Measurements from ENCODE around the gene ACOXL.
"Not testable (repeated sequence)": the region's sequence is repeated elsewhere in the genome, so short reads cannot be mapped to it uniquely, and the experiment has no call there.

Gene ACOXL

DNA sequence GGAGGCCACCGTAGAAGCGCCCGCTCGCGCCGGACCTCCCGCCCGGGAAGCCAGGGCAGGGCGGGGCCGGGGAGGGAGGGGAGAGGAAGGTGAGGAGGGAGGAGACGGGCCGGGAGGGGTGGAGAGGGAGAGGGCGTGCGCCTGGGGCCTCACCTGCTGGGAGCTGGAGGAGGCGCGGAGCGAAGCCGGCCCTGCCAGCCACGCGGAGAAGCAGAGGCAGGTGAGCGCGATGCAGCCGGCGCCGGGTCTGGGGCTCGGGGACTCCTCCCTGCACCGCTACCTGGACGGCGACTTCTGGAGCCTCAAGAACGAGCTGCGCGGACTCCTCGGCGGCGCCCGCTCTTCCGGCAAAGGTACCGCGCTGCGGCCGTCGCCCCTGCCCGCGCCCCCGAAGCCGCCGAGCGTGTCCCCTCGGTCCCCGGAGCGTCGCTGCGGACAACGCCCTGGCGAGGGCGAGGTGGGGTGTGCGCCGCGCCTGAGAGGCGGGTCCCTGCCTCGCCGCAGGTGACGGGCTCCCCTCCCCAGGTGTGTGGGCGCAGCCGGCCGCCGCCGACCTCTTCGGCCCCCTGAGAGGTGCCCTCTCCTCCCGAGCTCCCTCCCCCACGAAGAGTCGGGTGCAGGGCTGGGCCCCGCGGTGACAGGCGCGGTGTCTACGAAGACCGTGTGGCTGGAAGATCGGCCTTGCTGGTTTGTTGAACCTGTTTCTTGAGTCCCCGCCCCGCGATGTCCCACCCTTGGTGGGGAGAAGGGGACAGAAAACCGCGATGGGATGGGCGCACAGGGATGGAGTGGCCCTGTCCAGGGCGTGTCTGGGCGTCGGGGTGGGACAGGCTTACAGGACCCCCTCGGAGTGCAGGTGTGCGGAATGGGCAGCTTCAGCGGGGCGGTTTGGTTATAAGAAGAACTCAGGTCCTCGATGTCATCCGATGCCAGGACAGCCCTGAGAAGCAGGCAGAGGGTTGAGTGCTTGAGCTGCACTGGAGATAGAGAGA is at the start of gene ACOXL:
Gene ACOXL (plus strand): TSS at position 152 of the 992 bp plus-strand sequence. CDS start 35,817 bp downstream, outside the sequence.
- intact Hi-C loops (cut with DNase I), result no loop called here
- peak in 14 of 42 donors; percentile 4 to 60 (median 23) for DNase-seq

DNA sequence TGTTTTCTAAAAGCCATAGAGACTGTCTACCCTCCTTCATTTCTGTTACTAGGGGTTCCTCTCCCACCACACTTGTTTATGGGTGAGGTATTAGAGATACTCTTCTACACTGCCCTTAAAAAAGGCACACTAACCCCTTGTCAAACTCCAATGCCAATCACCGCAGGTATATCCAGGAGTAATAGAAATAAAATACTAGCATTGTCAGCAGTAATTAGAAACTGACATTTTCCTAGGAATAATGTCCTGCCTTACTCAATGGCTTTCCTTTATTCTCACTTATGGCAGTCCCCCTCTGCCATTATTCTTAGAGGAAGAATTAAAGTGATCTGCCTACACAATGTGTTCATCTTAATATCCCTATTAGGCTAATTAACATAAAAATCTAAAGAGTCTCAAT is 49.5 kb upstream of the ACOXL start:
- intact Hi-C loops (cut with DNase I), result no loop called here
- no peak for DNase-seq

DNA sequence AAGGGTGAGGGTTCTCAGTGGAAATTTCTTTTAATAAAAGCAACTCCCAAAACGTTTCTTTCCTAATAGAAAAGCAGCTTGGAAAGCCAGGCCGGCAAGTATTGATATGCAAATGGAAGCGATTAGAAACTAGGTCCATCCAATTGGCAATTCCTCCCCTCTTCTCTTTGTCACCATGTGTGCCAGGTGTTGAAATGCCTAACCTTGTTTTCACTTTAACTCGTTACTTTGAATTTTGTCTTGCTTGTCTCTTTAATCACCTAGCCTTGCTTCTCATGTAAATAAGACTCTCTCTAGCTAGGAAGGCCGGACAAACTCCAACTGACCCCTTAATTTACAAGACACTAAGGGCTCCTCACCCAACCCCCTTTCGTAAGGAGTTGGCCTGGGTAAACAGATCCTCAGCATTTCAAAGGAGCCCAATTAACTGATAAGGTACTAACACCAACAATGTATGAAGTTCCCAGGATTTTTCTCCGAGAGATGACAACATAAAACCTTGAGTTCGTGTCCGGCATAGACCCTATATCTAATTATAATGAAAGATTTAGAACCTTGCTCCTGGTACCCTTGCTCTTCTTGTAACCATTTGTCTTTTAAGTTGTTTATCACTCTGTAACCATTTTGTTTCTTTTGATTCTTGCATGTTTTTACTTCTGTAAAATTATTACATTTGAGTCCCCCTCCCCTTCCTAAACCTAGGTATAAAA is 44.4 kb upstream of the ACOXL start:
- intact Hi-C loops (cut with DNase I), result not testable (repeated sequence)

DNA sequence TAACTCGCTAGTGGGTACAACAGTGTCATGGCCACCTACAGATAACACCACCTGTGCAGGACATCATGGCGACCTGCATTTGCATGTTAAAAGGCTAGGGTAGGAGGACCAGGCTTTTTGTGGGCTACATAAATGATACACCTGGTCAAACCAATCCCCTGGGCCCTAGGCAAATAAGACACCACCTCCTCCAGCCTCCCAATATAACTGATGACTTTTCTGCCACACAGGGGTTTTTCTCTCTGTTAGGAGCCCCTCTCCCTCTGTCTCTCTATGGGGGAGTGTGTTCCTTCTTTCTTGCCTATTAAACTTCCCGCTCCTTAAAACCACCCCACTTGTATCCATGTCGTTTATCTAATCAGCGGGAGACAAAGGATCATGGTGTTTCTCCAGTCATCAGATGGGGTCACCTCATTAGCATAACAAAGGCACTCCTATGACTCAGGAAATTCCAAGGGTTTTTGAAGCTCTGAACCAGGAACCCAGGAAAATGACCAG is 43.7 kb upstream of the ACOXL start:
- no peak for DNase-seq
- intact Hi-C loops (cut with DNase I), result no loop called here

More for the DNA sequence above, 44.4 kb upstream of the ACOXL start:
- DNase-seq, result not testable (repeated sequence)

DNA sequence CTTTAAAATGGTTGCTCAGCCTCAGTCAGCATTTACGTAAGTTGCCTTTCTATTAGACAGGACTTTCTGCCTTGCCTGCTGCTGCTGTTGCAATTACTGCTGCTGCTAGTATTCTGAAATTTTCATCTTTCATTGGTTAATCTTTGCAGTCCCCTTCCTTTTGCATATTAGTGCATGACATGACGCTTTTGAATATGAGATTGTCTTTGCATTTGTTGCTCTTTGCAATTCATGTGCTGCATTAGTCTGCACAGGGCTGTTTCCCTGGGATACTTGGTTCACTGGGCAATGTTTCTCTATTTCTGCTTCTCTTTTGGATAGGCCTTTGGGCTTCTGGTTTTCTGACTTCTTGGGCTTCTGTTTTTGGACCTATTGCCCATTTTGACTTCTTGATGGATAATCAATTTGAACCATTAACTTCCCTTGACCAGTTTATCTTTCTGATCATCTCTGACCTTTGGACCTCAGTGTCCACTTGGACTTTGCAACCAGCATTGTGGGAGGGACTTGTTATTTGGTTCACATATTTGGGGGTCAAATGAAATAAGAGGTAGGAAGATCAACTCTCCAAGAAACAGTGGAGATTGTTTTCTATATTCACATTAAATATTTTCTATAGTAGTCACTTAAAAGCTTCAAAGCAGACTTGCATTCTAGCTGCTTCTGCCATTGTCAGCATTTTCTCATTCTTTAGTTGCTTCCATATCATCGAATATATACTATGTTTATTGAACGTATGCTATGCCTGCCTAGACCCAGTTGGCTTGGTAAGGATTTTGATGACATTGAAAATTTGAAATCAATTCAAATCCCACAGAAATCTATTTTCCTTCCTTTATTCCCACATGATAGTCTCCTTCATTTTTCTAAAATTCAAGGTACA is 42.0 kb upstream of the ACOXL start:
- intact Hi-C loops (cut with DNase I), result no loop called here

DNA sequence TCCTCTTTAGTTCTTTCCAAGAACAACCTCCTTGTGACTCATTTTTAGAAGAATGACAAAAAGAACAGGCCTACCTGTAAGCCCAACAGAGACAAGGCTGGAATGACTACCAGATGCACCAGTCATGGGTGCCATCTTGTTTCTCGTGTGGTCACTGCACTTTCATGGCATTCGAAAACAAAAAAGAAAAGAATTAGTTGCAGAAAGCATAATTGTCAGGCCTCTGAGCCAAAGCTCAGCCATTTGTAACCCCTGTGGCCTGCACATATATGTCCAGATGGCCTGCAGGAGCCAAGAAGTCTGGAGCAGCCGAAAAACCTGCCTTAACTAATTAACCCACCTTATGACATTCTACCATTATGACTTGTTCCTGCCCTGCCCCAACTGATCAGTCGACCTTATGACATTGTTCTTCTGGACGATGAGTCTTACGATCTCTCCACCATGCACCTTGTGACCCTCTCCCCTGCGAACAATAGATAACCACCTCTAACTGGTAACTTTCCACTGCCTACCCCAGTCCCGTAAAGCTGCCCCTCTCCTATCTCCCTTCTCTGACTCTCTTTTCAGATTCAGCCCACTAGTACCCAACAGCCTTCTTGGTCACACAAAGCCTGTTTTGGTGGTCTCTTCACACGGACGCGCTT is 40.6 kb upstream of the ACOXL start:
- intact Hi-C loops (cut with DNase I), result no loop called here
- DNase-seq, result no peak

More for the DNA sequence above, 42.0 kb upstream of the ACOXL start:
- no peak for DNase-seq

DNA sequence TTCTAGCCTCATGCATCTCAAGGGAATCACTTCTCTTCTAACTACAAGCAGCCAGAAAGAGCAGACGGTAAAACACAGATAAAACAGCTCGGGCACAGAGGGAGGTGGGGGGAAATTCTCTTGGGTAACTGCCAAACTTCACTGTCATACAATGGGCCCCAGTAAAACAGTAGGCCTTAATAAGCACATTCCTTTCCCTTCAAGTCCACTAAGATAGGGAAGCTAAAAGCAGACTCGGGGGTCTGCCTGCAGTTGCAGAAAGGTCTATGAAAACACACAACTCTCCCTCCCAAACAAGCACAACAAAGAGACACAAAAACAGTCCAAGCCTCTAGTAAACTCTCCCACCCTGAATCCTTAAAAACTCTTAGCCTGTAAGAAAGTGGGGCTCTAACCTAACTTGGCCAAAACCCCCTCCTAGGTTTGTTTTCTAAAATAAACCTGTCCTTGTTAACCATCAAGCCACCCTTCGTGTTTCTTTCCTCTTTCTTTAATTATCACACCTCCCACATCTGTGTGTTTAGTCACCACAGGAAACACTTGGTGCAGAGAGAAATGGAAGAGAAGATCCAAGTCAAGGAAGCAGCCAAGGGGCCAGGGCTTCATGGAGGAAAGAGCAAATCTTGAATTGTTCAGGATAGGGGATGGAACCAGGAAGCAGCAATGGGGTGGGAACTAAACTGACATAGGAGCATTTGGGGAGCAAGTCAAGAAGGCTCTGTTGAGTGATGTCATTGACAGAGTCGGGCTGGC is 37.1 kb upstream of the ACOXL start:
- DNase-seq; intact Hi-C loops (cut with DNase I): not testable (repeated sequence)

DNA sequence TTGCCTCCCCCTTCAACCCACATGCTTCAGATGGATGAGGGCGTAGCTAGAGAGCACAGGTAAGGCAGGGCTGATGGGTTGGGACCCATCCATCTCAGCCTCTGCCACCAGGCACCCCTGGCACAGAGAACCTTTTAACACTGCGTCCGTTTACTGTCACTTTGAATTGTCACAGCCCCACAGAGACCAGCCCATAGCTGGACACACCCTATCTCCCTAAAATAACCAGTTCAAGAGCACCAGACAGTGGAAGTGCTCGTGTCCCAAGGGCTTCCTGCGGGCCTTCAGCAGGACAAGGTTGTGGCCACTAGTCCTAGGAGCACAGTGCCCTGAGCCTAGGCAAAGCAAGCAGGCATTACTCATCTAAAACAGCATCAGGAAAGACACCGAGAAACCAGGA is 34.1 kb upstream of the ACOXL start:
- DNase-seq; intact Hi-C loops (cut with DNase I): not testable (repeated sequence)

DNA sequence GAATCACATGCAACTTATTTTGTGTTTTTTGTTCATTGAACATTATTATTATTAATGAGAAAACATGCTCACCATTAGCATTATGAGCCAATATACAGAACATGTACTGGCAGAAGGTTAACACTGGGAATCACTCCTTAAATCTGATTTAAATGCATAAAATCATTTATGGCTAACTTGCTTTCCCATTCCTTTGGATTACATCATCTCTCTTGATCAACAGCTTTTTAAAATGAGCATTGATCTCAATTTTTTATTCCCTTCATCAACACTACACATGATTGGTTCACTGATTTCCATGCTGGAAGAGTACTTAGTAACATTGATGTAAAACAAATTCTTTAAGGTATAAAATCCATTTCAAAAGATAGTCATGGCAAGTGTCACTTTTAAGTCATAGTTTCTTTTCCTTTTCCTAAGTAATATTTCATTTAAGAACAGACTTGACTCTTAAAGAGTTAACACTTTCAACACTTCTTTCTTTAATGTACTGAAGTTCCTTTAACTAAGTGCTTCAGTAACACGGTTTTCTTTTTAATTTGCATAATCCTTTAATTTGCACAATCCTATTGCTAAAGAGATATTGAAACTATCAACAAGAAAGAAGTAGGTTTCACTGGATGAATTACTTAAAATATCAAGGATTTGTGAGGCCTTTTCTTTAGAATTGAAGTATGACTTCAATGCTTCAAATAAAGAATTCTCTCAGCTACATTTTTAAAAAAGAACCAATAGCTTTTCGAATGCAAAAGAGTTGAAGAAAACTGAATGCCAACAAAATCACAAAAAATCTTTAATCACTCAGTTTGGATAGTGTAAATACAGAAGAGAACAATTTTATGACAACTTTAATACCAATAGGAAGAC is 29.6 kb upstream of the ACOXL start:
- intact Hi-C loops (cut with DNase I), result no loop called here
- DNase-seq, result no peak

DNA sequence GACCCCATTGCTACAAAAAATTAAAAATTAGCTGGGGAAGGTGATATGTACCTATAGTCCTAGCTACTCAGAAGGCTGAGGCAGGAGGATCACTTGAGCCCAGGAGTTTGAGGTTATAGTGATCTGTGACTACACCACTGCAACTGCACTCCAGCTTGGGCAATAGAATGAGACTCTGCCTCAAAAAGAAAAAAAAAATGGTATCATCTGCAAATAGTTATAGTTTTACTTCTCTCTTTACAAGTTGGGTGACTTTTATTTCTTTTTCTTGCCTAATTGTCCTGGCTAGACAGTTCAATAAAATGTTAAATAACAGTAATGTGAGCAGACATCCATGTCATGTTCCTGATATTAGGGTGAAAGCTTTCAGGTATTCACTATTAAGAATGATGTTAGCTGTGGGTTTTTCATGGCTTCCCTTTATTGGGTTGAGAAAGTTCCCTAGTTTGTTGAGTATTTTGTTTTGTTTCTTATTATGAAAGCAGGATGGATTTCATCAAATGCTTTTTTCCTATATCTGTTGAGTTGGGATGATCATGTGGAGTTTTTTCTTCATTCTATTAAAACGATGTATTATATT is 24.9 kb upstream of the ACOXL start:
- intact Hi-C loops (cut with DNase I), result no loop called here

DNA sequence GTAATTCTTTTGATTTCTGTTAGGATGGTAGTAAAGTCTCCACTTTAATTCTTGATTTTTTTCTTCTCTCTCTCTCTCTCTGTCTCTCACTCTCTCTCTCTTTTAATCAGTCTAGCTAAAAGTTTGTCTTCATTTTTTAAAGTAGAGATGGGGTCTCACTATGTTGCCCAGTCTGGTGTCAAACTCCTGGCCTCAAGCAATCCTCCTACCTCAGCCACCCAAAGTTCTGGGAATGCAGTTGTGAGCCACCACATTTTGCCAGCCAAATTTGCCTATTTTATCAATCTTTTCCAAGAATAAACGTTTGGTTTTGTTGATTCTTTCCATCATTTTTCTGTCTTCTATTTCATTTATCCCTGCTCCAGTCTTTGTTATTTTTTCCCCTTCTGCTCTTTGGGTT is 23.9 kb upstream of the ACOXL start:
- intact Hi-C loops (cut with DNase I), result no loop called here
- DNase-seq, result no peak

More for the DNA sequence above, 24.9 kb upstream of the ACOXL start:
- no peak for DNase-seq

DNA sequence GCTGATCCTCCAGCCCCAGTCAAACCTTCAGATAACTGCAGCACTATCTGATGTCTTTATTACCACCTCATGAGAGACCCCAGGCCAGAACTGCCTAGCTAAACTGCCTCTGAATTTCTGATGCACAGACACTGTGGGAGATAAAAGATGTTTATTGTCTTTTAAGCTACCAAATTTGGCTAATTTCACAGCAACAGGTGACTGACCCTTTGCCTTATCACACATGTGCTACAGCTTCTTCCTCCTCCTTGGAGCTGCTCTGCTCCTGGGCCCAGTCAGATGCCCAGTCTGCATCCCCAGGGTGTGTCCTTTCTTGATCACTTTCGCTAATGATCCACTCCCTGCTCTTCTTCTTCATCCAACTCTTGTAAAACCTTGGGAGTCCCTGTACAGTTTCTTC is 19.6 kb upstream of the ACOXL start:
- intact Hi-C loops (cut with DNase I), result no loop called here
- DNase-seq, result no peak

DNA sequence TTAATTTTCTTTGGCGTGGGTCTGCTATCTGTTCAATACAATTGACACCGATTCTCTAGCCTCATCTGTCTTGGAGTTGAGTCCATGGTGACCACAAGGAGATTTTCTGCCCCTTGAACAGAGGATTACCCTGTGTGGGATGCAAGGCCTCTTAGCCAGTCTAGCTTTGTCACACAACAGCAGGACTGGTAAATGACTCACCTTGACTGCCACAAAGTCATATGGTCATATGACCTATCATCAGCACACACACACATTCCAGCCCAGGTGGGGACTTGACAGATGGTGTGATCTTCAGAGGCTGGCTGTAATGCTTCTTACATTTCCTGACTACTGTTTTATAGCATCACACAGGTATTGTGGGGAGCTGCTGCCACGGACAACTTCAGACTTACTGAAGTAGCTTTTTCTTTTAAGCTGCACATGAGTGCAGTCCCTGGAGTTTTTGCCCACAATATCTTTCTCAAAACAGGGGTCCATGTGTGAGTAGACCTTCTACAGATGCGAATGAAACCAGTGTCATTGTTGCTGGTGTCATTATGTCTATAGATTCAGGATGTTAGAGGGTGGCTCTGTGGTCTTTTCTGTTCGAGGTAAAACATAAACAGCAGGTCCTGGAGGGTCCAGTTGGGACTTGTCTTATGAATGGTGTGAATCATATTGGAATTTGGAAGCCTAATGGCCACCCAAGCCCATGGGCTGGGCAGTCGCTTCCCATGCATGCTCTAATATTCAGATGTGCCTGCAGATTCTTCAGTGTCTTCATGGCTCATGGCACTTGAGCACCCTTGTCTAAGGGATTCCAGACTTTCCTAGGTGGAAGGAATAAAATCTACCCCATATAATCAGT is 18.6 kb upstream of the ACOXL start:
- DNase-seq, result no peak
- intact Hi-C loops (cut with DNase I), result no loop called here

DNA sequence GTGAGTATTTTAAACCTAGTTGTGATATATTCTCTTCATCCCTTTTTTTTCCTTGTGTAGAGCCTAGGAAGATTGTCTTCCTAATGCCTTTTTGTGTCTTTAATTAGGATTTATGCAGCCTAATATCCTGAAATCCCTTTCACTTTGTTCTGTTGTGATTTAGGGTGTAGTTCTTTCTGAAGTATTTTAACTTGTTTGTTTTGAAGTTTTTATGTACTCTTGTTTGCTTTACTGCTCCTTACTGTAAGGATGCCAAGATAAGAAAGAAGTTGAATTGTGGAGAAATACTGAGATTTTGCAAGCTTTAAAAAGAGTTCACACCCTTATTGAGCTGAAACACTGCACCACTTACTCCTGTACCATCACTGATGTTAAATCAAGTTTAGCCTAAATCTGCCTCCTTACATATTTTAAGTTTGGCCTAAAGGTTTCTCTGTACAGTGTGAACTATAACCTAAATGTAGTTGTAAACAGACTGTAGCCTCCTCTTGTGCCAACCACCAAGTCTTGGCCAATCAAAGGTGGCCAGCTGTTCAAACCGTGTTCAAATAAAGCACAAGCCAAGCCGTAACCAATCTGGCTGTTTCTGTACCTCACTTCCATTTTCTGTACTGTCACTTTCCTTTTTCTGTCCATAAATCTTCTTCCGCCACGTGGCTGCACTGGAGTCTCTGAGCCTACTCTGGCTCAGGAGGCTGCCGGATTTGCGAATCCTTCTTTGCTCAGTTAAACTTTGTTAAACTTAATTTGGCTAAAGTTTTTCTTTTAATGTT is 17.7 kb upstream of the ACOXL start:
- DNase-seq, result no peak

More for the DNA sequence above, 17.7 kb upstream of the ACOXL start:
- intact Hi-C loops (cut with DNase I), result no loop called here
